ENCODE results near the gene TCAF2.
"Not testable (repeated sequence)": the region's sequence is repeated elsewhere in the genome, so short reads cannot be mapped to it uniquely, and the experiment has no call there.

DNA sequence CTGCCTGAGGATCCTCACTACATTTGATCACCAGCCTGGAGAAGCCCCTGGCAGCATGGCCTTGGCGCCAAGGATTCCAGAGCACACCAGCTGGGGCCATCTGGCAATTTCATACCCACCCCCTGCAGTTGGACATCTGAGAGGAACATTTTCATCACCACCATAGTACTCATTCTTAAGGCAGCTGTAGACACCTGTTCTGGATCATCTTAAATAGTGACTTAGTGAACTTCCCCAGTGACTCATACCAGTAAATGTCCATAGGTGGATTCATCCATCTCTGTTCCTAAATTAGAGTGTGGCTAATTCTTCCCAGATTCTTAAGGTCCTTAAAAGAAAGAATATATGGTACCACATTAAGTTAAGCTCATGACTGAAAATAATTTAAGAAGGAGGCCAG is 3.6 kb upstream of the TCAF2 start:
- TF ChIP-seq, protein P1, sequence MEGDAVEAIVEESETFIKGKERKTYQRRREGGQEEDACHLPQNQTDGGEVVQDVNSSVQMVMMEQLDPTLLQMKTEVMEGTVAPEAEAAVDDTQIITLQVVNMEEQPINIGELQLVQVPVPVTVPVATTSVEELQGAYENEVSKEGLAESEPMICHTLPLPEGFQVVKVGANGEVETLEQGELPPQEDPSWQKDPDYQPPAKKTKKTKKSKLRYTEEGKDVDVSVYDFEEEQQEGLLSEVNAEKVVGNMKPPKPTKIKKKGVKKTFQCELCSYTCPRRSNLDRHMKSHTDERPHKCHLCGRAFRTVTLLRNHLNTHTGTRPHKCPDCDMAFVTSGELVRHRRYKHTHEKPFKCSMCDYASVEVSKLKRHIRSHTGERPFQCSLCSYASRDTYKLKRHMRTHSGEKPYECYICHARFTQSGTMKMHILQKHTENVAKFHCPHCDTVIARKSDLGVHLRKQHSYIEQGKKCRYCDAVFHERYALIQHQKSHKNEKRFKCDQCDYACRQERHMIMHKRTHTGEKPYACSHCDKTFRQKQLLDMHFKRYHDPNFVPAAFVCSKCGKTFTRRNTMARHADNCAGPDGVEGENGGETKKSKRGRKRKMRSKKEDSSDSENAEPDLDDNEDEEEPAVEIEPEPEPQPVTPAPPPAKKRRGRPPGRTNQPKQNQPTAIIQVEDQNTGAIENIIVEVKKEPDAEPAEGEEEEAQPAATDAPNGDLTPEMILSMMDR (conservative IDR thresholded peaks at IDR 0.05): not testable (repeated sequence)
- not testable (repeated sequence) for TF ChIP-seq EZH2 (IDR thresholded peaks at IDR 0.05; ENCODE audit: low read depth)
